HG03460 (cell line): ENCODE results near the gene ASCC1.

ENCODE experiments used
- ATAC-seq: cut with Tn5 transposase; IDR thresholded peaks from one replicate; pipeline ENCODE4 v1.9.1; 2021; ENCODE audit not compliant: unreplicated experiment

ASCC1 gene

GRCh38 chr10:72105098-72105475, 111.0 kb downstream of the ASCC1 start:
- ATAC-seq = no peak

GRCh38 chr10:72104472-72105097, 111.5 kb downstream of the ASCC1 start:
- no peak for ATAC-seq

- ATAC-seq = no peak
These were observed 116.5 kb downstream of the ASCC1 start for GRCh38 chr10:72099600-72099921.

- ATAC-seq = no peak
These were observed 117.1 kb downstream of the ASCC1 start for GRCh38 chr10:72098836-72099599.

- no peak for ATAC-seq
These were observed 117.7 kb downstream of the ASCC1 start for GRCh38 chr10:72098301-72098835.

GRCh38 chr10:72097448-72098300, 118.4 kb downstream of the ASCC1 start:
- ATAC-seq = no peak

- no peak for ATAC-seq
These were observed 119.7 kb downstream of the ASCC1 start for GRCh38 chr10:72096115-72097000.

- no peak for ATAC-seq
These were observed 120.9 kb downstream of the ASCC1 start for GRCh38 chr10:72095195-72095594.

GRCh38 chr10:72094574-72094973, 121.5 kb downstream of the ASCC1 start:
- ATAC-seq = no peak

GRCh38 chr10:72093450-72093849, 122.6 kb downstream of the ASCC1 start:
- no peak for ATAC-seq

- no peak for ATAC-seq
These were observed 123.1 kb downstream of the ASCC1 start for GRCh38 chr10:72092987-72093386.

GRCh38 chr10:72092171-72092924, 123.7 kb downstream of the ASCC1 start:
- ATAC-seq = no peak

- ATAC-seq = no peak
These were observed 125.8 kb downstream of the ASCC1 start for GRCh38 chr10:72090326-72090725.

GRCh38 chr10:72089618-72090017, 126.5 kb downstream of the ASCC1 start:
- no peak for ATAC-seq

- ATAC-seq = no peak
These were observed 127.0 kb downstream of the ASCC1 start for GRCh38 chr10:72088889-72089575.

- no peak for ATAC-seq
These were observed 127.8 kb downstream of the ASCC1 start, which contains the start of gene SPOCK2 for GRCh38 chr10:72087969-72088888. SPOCK2 (minus strand) TSS chr10:72088551; CDS start chr10:72088328, 223 bp downstream.

GRCh38 chr10:72087392-72087968, 128.6 kb downstream of the ASCC1 start:
- ATAC-seq = no peak
